Effector CD4-positive, alpha-beta T cell (primary cell): ENCODE results near the gene VIPR2.
"Not testable (repeated sequence)": the region's sequence is repeated elsewhere in the genome, so short reads cannot be mapped to it uniquely, and the experiment has no call there.

ENCODE experiments used
- DNase-seq: peaks from one replicate; pipeline ENCODE4 v3.0.0-alpha.2; 2020

The VIPR2 gene

GRCh38 chr7:159020987-159021386 lies 123.7 kb downstream of the VIPR2 start:
- DNase-seq, result no peak

GRCh38 chr7:159019111-159019510 lies 125.6 kb downstream of the VIPR2 start:
- no peak for DNase-seq

- no peak for DNase-seq
These were observed 126.9 kb downstream of the VIPR2 start for GRCh38 chr7:159017741-159018140.

GRCh38 chr7:159017210-159017609 lies 127.5 kb downstream of the VIPR2 start:
- no peak for DNase-seq

GRCh38 chr7:159016591-159016990 lies 128.1 kb downstream of the VIPR2 start:
- no peak for DNase-seq

GRCh38 chr7:159015454-159016410 lies 128.9 kb downstream of the VIPR2 start:
- DNase-seq, result no peak

GRCh38 chr7:159015081-159015453 lies 129.6 kb downstream of the VIPR2 start:
- no peak for DNase-seq

- DNase-seq, result no peak
These were observed 130.2 kb downstream of the VIPR2 start for GRCh38 chr7:159014297-159015062.

DNA sequence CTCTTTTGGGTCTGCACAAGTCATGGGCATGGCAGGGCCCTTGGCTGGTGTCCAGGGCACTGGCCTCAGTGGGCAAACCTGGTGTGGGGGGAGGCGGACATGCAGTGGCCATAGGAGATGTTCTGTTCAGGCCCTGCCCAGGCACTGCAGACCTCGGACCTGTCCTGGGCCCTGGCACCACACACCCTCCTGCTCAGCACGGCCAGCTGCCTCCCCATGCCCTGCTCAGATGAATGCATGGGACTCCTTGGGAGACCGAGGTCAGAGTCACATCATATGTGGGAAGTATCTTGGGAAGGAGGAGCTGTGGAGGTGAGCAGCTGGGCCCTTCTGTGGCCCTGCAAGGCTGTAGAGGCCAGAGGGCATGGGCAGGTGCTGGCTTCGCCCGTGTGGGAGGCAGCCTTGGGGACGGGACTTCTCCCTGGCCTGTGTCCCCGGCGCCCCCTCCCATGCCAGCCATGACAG lies 130.8 kb downstream of the VIPR2 start:
- DNase-seq, result no peak

DNA sequence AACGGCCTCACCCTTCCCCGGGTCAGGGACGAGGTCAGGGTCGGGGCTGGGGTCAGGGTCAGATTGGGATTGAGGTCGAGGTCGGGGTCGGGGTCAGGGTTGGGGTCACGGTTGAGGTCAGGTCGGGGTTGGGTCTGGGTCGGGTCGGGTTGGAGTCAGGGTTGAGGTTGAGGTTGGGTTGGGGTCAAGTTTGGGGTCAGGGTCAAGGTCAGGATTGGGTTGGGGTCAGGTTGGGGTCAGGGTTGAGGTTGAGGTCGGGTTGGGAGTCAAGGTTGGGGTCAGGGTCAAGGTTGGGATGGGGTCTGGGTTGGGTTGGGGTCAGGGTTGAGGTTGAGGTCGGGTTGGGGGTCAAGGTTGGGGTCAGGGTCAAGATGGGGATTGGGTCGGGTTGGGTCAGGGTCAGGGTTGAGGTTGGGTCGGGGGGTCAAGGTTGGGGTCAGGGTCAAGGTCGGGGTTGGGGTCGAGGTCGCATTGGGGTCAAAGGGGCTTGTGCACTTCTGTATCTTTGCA lies 131.4 kb downstream of the VIPR2 start:
- no peak for DNase-seq

DNA sequence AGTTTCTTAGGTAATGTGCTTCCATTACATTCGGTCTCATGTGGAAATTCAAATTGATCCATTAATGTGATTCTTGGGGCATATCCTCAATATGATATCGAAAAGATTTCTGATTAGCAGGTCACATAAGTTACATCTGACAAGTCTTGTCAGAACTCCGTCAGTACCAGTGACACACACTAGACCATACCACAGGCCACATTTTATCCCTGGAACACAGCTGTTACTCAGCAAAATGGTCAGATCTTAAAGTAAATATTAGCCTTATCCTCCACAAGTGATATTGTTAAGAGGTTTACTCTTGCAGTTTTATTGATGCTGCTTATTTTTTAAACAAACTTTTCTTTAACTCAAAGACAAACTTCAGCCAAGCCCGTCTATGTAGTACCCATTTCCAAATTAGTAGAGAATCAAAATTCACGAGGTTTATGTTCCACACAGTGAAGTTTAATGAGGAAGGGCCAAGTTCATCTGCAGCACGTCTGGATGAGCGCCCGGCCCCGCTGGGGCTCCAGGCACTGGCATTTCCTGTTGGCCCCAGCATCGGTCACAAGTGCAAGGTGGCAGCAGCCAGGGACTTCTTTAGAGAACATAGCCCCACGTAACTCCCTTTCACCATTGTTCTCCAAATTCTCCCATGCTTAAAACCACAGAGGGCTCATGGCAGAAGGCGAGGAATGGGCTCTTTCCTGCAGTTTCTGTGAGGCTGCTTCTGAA lies 132.2 kb downstream of the VIPR2 start:
- no peak for DNase-seq

GRCh38 chr7:159011722-159012022 lies 133.0 kb downstream of the VIPR2 start:
- no peak for DNase-seq

DNA sequence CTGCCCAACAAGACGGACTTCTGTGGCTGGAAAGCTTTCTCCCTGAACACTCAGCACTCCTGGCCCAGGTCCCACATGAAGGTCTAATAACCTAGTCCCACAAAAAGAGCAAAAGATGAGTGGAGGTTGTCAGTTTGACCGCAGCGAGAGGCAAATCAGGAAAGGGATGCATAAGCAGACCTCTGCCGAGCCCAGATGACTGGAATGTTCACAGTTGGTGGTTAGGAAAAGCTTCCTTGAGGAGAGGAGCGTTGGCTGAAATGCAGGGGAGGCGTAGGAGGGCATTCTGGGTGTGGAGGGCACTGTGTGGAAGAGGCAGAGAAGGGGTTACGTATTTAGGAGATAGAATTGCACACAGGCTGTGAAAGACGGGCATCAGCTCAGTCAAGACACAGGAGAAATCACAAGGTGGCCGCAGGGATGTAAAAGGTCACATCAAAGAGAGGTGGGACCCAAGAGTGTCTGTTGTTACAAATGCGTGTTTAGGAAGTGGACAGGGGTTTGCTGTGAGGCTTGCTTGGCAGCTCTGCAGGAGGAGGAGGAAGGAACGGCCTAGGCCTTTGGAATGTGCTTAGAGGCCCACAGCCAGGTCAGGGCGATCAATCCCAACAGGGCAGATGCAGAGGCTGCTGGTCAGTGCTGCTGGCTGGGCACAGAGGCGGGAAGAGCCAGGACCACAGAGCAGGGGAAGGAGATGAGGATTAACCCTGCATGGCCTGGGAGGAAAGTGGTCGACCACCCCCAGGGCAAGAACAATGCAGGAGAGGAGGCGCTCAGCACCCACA lies 133.5 kb downstream of the VIPR2 start:
- DNase-seq, result no peak

DNA sequence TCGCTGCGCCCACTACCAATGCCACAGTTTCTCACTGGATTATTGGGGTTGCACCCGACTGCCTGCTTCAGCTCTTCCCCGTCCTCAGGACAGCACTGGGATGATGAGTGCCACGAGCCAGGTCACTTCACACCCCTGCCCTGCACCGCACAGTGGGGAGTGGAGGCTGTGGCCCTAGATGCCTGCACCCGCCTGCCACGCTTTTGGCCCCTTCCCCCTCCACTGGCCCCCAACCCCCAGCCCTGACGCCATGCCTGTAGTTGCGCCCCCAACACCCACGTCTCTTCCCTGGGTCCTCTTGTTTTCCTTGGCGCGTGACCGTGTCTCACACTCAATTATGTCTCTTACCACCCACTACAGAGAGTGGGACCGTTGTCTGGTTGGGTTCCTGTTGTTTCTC lies 134.3 kb downstream of the VIPR2 start:
- no peak for DNase-seq

- DNase-seq, result no peak
These were observed 134.7 kb downstream of the VIPR2 start for GRCh38 chr7:159009951-159010350.

DNA sequence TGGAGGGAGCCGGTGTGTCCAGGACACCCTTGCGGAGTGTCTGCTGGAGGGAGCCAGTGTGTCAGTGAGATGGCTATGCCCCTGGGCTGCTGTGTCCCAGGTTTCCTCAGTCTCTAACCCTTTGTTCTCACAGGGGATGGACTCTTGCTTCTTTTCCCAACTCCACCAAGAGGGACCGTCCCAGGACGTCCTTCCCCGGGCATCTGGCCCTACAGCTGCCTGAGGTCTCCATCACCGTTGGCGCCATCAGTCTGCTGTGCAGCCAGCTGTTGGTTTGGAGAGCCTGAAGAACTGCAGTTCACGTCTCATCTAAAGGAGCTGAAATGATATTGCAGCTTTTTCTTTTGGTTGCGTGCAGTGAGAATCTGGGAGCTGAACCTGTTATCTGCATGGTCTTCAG lies 136.2 kb downstream of the VIPR2 start:
- no peak for DNase-seq

- DNase-seq, result no peak
These were observed 136.7 kb downstream of the VIPR2 start for GRCh38 chr7:159007996-159008389.

DNA sequence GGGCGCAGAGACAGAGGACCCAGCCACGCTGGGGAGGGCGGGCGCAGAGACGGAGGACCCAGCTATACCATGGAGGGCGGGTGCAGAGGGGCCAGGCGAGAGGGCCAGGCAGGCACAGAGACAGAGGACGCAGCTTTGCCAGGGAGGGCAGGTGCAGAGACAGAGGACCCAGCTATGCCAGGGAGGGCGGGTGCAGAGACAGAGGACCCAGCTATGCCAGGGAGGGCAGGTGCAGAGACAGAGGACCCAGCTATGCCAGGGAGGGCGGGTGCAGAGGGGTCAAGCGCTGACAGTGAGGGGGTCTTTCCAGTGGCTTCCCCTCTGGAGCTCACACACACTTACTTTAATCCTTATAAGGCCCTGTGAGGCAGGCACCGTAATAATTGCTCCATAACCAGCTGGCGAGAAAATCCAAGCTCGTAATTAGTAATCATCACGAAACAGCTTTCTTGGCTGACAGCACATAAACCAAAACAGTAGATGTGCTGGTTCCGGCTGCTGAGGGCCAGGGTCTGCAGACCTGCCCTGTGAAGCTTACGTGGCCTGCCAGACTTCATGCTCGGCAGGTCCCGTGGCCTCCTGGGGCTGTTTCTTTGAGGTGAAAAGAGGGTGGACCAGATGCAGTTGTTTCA lies 137.2 kb downstream of the VIPR2 start:
- DNase-seq, result no peak

GRCh38 chr7:159006610-159007130 lies 138.0 kb downstream of the VIPR2 start:
- no peak for DNase-seq

DNA sequence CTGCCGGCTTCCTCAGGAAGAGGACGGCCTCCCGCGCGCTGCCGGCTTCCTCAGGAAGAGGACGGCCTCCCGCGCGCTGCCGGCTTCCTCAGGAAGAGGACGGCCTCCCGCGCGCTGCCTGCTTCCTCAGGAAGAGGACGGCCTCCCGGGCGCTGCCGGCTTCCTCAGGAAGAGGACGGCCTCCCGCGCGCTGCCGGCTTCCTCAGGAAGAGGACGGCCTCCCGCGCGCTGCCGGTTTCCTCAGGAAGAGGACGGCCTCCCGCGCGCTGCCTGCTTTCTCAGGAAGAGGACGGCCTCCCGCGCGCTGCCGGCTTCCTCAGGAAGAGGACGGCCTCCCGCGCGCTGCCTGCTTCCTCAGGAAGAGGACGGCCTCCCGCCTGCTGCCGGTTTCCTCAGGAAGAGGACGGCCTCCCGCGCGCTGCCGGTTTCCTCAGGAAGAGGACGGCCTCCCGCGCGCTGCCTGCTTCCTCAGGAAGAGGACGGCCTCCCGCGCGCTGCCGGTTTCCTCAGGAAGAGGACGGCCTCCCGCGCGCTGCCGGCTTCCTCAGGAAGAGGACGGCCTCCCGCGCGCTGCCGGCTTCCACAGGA lies 138.6 kb downstream of the VIPR2 start:
- DNase-seq, result not testable (repeated sequence)

- DNase-seq, result no peak
These were observed 139.0 kb downstream of the VIPR2 start for GRCh38 chr7:159005618-159006017.
